Stromal cell of bone marrow (primary cell): ENCODE measurements around the gene NUDT1.

Experiments used
- DNase-seq: peaks from one replicate; pipeline ENCODE4 v3.0.0-alpha.2; 2012; ENCODE audit warnings: low read depth

NUDT1 gene

GRCh38 chr7:2269991-2270460 is 28.0 kb downstream of the NUDT1 start:
- DNase-seq = no peak

GRCh38 chr7:2270495-2270894 is 28.5 kb downstream of the NUDT1 start:
- no peak for DNase-seq

GRCh38 chr7:2271273-2272026 is 29.4 kb downstream of the NUDT1 start:
- DNase-seq = no peak

- DNase-seq = no peak
Observed at GRCh38 chr7:2272031-2272430, 30.0 kb downstream of the NUDT1 start.

GRCh38 chr7:2273866-2274265 is 31.8 kb downstream of the NUDT1 start:
- DNase-seq = no peak

GRCh38 chr7:2274666-2275065 is 32.6 kb downstream of the NUDT1 start:
- no peak for DNase-seq

- DNase-seq = no peak
Observed at GRCh38 chr7:2275101-2275500, 33.1 kb downstream of the NUDT1 start.

- no peak for DNase-seq
Observed at GRCh38 chr7:2276107-2276506, 34.1 kb downstream of the NUDT1 start.

GRCh38 chr7:2278026-2278425 is 36.0 kb downstream of the NUDT1 start:
- DNase-seq = no peak

GRCh38 chr7:2279896-2280295 is 37.9 kb downstream of the NUDT1 start:
- no peak for DNase-seq

- no peak for DNase-seq
Observed at GRCh38 chr7:2280424-2280823, 38.4 kb downstream of the NUDT1 start.

- DNase-seq = peak; percentile 10
Observed at GRCh38 chr7:2281541-2281940, 39.5 kb downstream of the NUDT1 start.

- DNase-seq = no peak
Observed at GRCh38 chr7:2282185-2282751, 40.2 kb downstream of the NUDT1 start.

- DNase-seq = no peak
Observed at GRCh38 chr7:2283074-2283473, 41.0 kb downstream of the NUDT1 start.

GRCh38 chr7:2287745-2288144 is 45.7 kb downstream of the NUDT1 start:
- no peak for DNase-seq

GRCh38 chr7:2288503-2288902 is 46.5 kb downstream of the NUDT1 start:
- DNase-seq = no peak

- no peak for DNase-seq
Observed at GRCh38 chr7:2289111-2289586, 47.1 kb downstream of the NUDT1 start.

GRCh38 chr7:2289621-2290020 is 47.6 kb downstream of the NUDT1 start:
- no peak for DNase-seq

GRCh38 chr7:2290877-2291276 is 48.9 kb downstream of the NUDT1 start:
- DNase-seq = no peak

- no peak for DNase-seq
Observed at GRCh38 chr7:2295936-2296620, 54.1 kb downstream of the NUDT1 start.

- no peak for DNase-seq
Observed at GRCh38 chr7:2296832-2297231, 54.8 kb downstream of the NUDT1 start.

- peak; percentile 91 for DNase-seq
Observed at GRCh38 chr7:2299131-2299829, 57.3 kb downstream of the NUDT1 start.
